A549 treated with CORT108297 at 1 μM for 4 hours (cell line): Measurements from ENCODE around the gene NELFA. TPM values are rescaled to one million over a fixed set of nuclear protein-coding genes. Genes with fewer than 3 reads are reported as not detected.

Source experiments
- total RNA-seq: library from RNA; stranded (reverse); fragments of 200-300 nt; extraction: Qiagen RNA extraction; gene quantifications from 5 replicates; pipeline ENCODE4 v1.2.3, GENCODE V29; 2022

NELFA gene
- total RNA-seq = 19.5 to 26.6 TPM (median 24.3 TPM) in 5 replicates

GRCh38 chr4:2008921-2009650, at the start of gene NELFA:
Gene NELFA (minus strand): TSS chr4:2008974. CDS start chr4:2008959, 15 bp downstream.

Other genes starting within 250 kb of the NELFA start
- gene FGFR3, start 215.7 kb downstream of the NELFA start, total RNA-seq = 1.3 to 2.8 TPM (median 2.2 TPM) in 5 replicates
- gene LETM1, start 152.8 kb downstream of the NELFA start, total RNA-seq = 25.8 to 31.7 TPM (median 28.7 TPM) in 5 replicates
- gene NSD2, start 137.6 kb downstream of the NELFA start, total RNA-seq = 36.5 to 47.3 TPM (median 43.9 TPM) in 5 replicates
- 9.8 to 16.8 TPM (median 15.3 TPM) in 5 replicates for gene NAT8L, start 50.4 kb upstream of the NELFA start, total RNA-seq
- gene HAUS3, start 233.1 kb upstream of the NELFA start, total RNA-seq = 6.7 to 8.9 TPM (median 7.7 TPM) in 5 replicates
- 0.51 to 1.2 TPM (median 0.69 TPM) in 5 replicates for gene POLN, start 233.1 kb upstream of the NELFA start, total RNA-seq